ENCODE results near the gene ACO1. TPM values are rescaled to one million over a fixed set of nuclear protein-coding genes. Genes with fewer than 3 reads are reported as not detected.
A peak's percentile ranks its signal among the peaks of the same experiment; 100 is the strongest.

The ACO1 gene
- total and polyA plus RNA-seq, 9 of the 15 experiments (the other 6 are each of a cell fraction or from before 2014, with no cell fraction given), result 0.96 to 29.7 (median 16.9) TPM

GRCh38 chr9:32378993-32379729 lies 5.3 kb upstream of the ACO1 start (continued):
- TF ChIP-seq, protein P1, sequence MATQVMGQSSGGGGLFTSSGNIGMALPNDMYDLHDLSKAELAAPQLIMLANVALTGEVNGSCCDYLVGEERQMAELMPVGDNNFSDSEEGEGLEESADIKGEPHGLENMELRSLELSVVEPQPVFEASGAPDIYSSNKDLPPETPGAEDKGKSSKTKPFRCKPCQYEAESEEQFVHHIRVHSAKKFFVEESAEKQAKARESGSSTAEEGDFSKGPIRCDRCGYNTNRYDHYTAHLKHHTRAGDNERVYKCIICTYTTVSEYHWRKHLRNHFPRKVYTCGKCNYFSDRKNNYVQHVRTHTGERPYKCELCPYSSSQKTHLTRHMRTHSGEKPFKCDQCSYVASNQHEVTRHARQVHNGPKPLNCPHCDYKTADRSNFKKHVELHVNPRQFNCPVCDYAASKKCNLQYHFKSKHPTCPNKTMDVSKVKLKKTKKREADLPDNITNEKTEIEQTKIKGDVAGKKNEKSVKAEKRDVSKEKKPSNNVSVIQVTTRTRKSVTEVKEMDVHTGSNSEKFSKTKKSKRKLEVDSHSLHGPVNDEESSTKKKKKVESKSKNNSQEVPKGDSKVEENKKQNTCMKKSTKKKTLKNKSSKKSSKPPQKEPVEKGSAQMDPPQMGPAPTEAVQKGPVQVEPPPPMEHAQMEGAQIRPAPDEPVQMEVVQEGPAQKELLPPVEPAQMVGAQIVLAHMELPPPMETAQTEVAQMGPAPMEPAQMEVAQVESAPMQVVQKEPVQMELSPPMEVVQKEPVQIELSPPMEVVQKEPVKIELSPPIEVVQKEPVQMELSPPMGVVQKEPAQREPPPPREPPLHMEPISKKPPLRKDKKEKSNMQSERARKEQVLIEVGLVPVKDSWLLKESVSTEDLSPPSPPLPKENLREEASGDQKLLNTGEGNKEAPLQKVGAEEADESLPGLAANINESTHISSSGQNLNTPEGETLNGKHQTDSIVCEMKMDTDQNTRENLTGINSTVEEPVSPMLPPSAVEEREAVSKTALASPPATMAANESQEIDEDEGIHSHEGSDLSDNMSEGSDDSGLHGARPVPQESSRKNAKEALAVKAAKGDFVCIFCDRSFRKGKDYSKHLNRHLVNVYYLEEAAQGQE (IDR thresholded peaks at IDR 0.05; ENCODE audit: borderline replicate concordance), result peak; percentile 72
- TF ChIP-seq, protein P1 (CRISPR knock-in tag; IDR thresholded peaks at IDR 0.05; ENCODE audit: low read depth), result no peak
- TF ChIP-seq THRB (CRISPR knock-in tag; conservative IDR thresholded peaks at IDR 0.05) (no peak), ZNF764 (CRISPR knock-in tag; IDR thresholded peaks at IDR 0.05; ENCODE audit: low read depth) (no peak), FOXP4 (CRISPR knock-in tag; IDR thresholded peaks at IDR 0.05; ENCODE audit: borderline replicate concordance) (no peak), MAX (CRISPR knock-in tag; IDR thresholded peaks at IDR 0.05) (no peak)
- TF ChIP-seq, protein P2, sequence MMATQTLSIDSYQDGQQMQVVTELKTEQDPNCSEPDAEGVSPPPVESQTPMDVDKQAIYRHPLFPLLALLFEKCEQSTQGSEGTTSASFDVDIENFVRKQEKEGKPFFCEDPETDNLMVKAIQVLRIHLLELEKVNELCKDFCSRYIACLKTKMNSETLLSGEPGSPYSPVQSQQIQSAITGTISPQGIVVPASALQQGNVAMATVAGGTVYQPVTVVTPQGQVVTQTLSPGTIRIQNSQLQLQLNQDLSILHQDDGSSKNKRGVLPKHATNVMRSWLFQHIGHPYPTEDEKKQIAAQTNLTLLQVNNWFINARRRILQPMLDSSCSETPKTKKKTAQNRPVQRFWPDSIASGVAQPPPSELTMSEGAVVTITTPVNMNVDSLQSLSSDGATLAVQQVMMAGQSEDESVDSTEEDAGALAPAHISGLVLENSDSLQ (IDR thresholded peaks at IDR 0.05), result no peak
- TF ChIP-seq, protein P3, sequence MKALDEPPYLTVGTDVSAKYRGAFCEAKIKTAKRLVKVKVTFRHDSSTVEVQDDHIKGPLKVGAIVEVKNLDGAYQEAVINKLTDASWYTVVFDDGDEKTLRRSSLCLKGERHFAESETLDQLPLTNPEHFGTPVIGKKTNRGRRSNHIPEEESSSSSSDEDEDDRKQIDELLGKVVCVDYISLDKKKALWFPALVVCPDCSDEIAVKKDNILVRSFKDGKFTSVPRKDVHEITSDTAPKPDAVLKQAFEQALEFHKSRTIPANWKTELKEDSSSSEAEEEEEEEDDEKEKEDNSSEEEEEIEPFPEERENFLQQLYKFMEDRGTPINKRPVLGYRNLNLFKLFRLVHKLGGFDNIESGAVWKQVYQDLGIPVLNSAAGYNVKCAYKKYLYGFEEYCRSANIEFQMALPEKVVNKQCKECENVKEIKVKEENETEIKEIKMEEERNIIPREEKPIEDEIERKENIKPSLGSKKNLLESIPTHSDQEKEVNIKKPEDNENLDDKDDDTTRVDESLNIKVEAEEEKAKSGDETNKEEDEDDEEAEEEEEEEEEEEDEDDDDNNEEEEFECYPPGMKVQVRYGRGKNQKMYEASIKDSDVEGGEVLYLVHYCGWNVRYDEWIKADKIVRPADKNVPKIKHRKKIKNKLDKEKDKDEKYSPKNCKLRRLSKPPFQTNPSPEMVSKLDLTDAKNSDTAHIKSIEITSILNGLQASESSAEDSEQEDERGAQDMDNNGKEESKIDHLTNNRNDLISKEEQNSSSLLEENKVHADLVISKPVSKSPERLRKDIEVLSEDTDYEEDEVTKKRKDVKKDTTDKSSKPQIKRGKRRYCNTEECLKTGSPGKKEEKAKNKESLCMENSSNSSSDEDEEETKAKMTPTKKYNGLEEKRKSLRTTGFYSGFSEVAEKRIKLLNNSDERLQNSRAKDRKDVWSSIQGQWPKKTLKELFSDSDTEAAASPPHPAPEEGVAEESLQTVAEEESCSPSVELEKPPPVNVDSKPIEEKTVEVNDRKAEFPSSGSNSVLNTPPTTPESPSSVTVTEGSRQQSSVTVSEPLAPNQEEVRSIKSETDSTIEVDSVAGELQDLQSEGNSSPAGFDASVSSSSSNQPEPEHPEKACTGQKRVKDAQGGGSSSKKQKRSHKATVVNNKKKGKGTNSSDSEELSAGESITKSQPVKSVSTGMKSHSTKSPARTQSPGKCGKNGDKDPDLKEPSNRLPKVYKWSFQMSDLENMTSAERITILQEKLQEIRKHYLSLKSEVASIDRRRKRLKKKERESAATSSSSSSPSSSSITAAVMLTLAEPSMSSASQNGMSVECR (CRISPR knock-in tag; IDR thresholded peaks at IDR 0.05), result no peak

All from K562 (cell line).